SK-N-DZ (cell line): ENCODE measurements around the gene BCL6B.
"Not testable (repeated sequence)": the region's sequence is repeated elsewhere in the genome, so short reads cannot be mapped to it uniquely, and the experiment has no call there.

Experiments
- DNase-seq: peaks from one replicate; pipeline ENCODE4 v3.0.0-alpha.2; 2015; ENCODE audit warnings: low spot score

Gene BCL6B

GRCh38 chr17:7026471-7027115 is 3.7 kb downstream of the BCL6B start:
- DNase-seq: no peak

- no peak for DNase-seq
These were observed 4.5 kb downstream of the BCL6B start for GRCh38 chr17:7027335-7027734.

- DNase-seq: no peak
These were observed 6.2 kb downstream of the BCL6B start for GRCh38 chr17:7029096-7029495.

GRCh38 chr17:7029659-7030058 is 6.8 kb downstream of the BCL6B start:
- DNase-seq: no peak

- DNase-seq: no peak
These were observed 12.2 kb downstream of the BCL6B start for GRCh38 chr17:7034955-7035590.

GRCh38 chr17:7035591-7036368 is 12.9 kb downstream of the BCL6B start, which contains the start of gene SLC16A13:
TSS of gene SLC16A13 (plus strand) at chr17:7036015. CDS start at chr17:7036383, 368 bp downstream.
- DNase-seq: peak; percentile 78

GRCh38 chr17:7038025-7038862 is 15.4 kb downstream of the BCL6B start:
- no peak for DNase-seq

- DNase-seq: no peak
These were observed 17.0 kb downstream of the BCL6B start for GRCh38 chr17:7039832-7040231.

- no peak for DNase-seq
These were observed 19.0 kb downstream of the BCL6B start for GRCh38 chr17:7041607-7042500.

GRCh38 chr17:7042501-7043181 is 19.8 kb downstream of the BCL6B start:
- DNase-seq: no peak

GRCh38 chr17:7043182-7043496 is 20.3 kb downstream of the BCL6B start:
- DNase-seq: no peak

- DNase-seq: peak; percentile 65
These were observed 20.8 kb downstream of the BCL6B start, which contains the start of gene SLC16A11 for GRCh38 chr17:7043497-7044198. TSS of gene SLC16A11 (minus strand) at chr17:7044092. CDS start at chr17:7043513, 579 bp downstream.

- DNase-seq: peak; percentile 66
These were observed 22.8 kb downstream of the BCL6B start for GRCh38 chr17:7045492-7046126.

- no peak for DNase-seq
These were observed 23.4 kb downstream of the BCL6B start for GRCh38 chr17:7046127-7046724.

GRCh38 chr17:7046725-7047397 is 24.0 kb downstream of the BCL6B start:
- DNase-seq: not testable (repeated sequence)

GRCh38 chr17:7047566-7047965 is 24.7 kb downstream of the BCL6B start:
- DNase-seq: no peak

- DNase-seq: no peak
These were observed 26.1 kb downstream of the BCL6B start for GRCh38 chr17:7048968-7049367.

- not testable (repeated sequence) for DNase-seq
These were observed 27.7 kb downstream of the BCL6B start for GRCh38 chr17:7050583-7050982.
